Osteocyte (in vitro differentiated cells): Measurements from ENCODE around the gene JCAD. TPM values are rescaled to one million over a fixed set of nuclear protein-coding genes. Genes with fewer than 3 reads are reported as not detected.
"Not testable (repeated sequence)": the region's sequence is repeated elsewhere in the genome, so short reads cannot be mapped to it uniquely, and the experiment has no call there.

Experiments
- DNase-seq: peaks from one replicate; pipeline ENCODE4 v3.0.0; 2021; ENCODE audit warnings: mixed read lengths; ENCODE audit not compliant: unreplicated experiment; ENCODE audit errors: extremely low spot score
- H3K27ac Mint-ChIP-seq: one replicate; pipeline ENCODE4 v1.8.0; 2021; ENCODE audit warnings: mild to moderate bottlenecking, mixed read lengths; ENCODE audit not compliant: unreplicated experiment
- H3K27me3 Mint-ChIP-seq: one replicate; pipeline ENCODE4 v1.8.0; 2021; ENCODE audit warnings: mixed read lengths; ENCODE audit not compliant: unreplicated experiment
- H3K36me3 Mint-ChIP-seq: one replicate; pipeline ENCODE4 v1.8.0; 2021; ENCODE audit warnings: mixed read lengths; ENCODE audit not compliant: unreplicated experiment
- H3K4me1 Mint-ChIP-seq: one replicate; pipeline ENCODE4 v1.8.0; 2021; ENCODE audit warnings: mixed read lengths; ENCODE audit not compliant: unreplicated experiment
- H3K4me3 Mint-ChIP-seq: one replicate; pipeline ENCODE4 v1.8.0; 2021; ENCODE audit warnings: mild to moderate bottlenecking, moderate library complexity, mixed read lengths; ENCODE audit not compliant: unreplicated experiment
- H3K9me3 Mint-ChIP-seq: one replicate; pipeline ENCODE4 v1.8.0; 2021; ENCODE audit warnings: mixed read lengths; ENCODE audit not compliant: unreplicated experiment
- CTCF ChIP-seq: fragments of 200-600 bp; sonication (generic); IDR thresholded peaks from 2 replicates; pipeline ENCODE4 v1.5.0; 2021; ENCODE audit warnings: antibody characterized with exemption, mild to moderate bottlenecking, moderate library complexity
- total RNA-seq: library from RNA; stranded (reverse); gene quantifications from 2 replicates; pipeline ENCODE4 v1.2.1, GENCODE V29; 2021

Gene JCAD
- total RNA-seq, 1 donor from 2014 or later = 7.5 TPM

- Mint-ChIP-seq H3K4me3 (no peak overlapping the region), H3K27me3 (peaks cover 17% of the 10 kb centered on the region), H3K27ac (no peak overlapping the region), H3K9me3 (no peaks in the 10 kb centered on the region), H3K36me3 (no peaks in the 10 kb centered on the region), H3K4me1 (peaks cover 21% of the 10 kb centered on the region)
- no peak for DNase-seq
- TF ChIP-seq CTCF = no peak
Observed at GRCh38 chr10:29991382-29991781, 68.0 kb downstream of the JCAD start.

GRCh38 chr10:29987471-29987870, 71.9 kb downstream of the JCAD start:
- TF ChIP-seq CTCF = no peak
- no peak overlapping the region for H3K4me3 Mint-ChIP-seq
- H3K27me3 Mint-ChIP-seq = peaks cover 17% of the 10 kb centered on the region
- peaks cover 7% of the 10 kb centered on the region for H3K9me3 Mint-ChIP-seq
- no peaks in the 10 kb centered on the region for H3K36me3 Mint-ChIP-seq
- DNase-seq = no peak
- H3K4me1 Mint-ChIP-seq = no peaks in the 10 kb centered on the region
- no peak overlapping the region for H3K27ac Mint-ChIP-seq

GRCh38 chr10:29982997-29983648, 76.3 kb downstream of the JCAD start:
- H3K27ac Mint-ChIP-seq = no peak overlapping the region
- H3K4me3 Mint-ChIP-seq = no peak overlapping the region
- peaks cover 12% of the 10 kb centered on the region for H3K9me3 Mint-ChIP-seq
- peaks cover 1% of the 10 kb centered on the region for H3K36me3 Mint-ChIP-seq
- H3K27me3 Mint-ChIP-seq = peaks cover 3% of the 10 kb centered on the region
- H3K4me1 Mint-ChIP-seq = peaks cover 20% of the 10 kb centered on the region
- no peak for TF ChIP-seq CTCF
- no peak for DNase-seq

- H3K9me3 Mint-ChIP-seq = peaks cover 12% of the 10 kb centered on the region
- H3K4me3 Mint-ChIP-seq = no peak overlapping the region
- no peak for DNase-seq
- H3K27me3 Mint-ChIP-seq = peaks cover 3% of the 10 kb centered on the region
- no peak for TF ChIP-seq CTCF
- peaks cover 24% of the 10 kb centered on the region for H3K4me1 Mint-ChIP-seq
- H3K36me3 Mint-ChIP-seq = peaks cover 5% of the 10 kb centered on the region
- no peak overlapping the region for H3K27ac Mint-ChIP-seq
Observed at GRCh38 chr10:29981510-29981909, 77.9 kb downstream of the JCAD start.

GRCh38 chr10:29980084-29980483, 79.3 kb downstream of the JCAD start:
- TF ChIP-seq CTCF = no peak
- peaks cover 24% of the 10 kb centered on the region for H3K4me1 Mint-ChIP-seq
- no peak overlapping the region for H3K27ac Mint-ChIP-seq
- H3K9me3 Mint-ChIP-seq = peaks cover 12% of the 10 kb centered on the region
- H3K36me3 Mint-ChIP-seq = peaks cover 6% of the 10 kb centered on the region
- peaks cover 3% of the 10 kb centered on the region for H3K27me3 Mint-ChIP-seq
- no peak overlapping the region for H3K4me3 Mint-ChIP-seq
- no peak for DNase-seq

- H3K27ac Mint-ChIP-seq, H3K27me3 Mint-ChIP-seq, DNase-seq, H3K4me3 Mint-ChIP-seq: not testable (repeated sequence)
- H3K36me3 Mint-ChIP-seq = peaks cover 11% of the 10 kb centered on the region
- H3K4me1 Mint-ChIP-seq = peaks cover 24% of the 10 kb centered on the region
- peaks cover 18% of the 10 kb centered on the region for H3K9me3 Mint-ChIP-seq
Observed at GRCh38 chr10:29979421-29979779, 80.0 kb downstream of the JCAD start.
